HG03045 (cell line): ENCODE results near the gene LRRC3B.

Source experiments
- ATAC-seq: cut with Tn5 transposase; IDR thresholded peaks from one replicate; pipeline ENCODE4 v1.9.1; 2021; ENCODE audit warnings: mild to moderate bottlenecking, moderate library complexity; ENCODE audit not compliant: unreplicated experiment

LRRC3B gene

GRCh38 chr3:26704736-26705135 is 82.2 kb downstream of the LRRC3B start:
- ATAC-seq = no peak

GRCh38 chr3:26708501-26708900 is 85.9 kb downstream of the LRRC3B start:
- ATAC-seq = no peak

GRCh38 chr3:26712211-26713026 is 89.8 kb downstream of the LRRC3B start:
- peak; percentile 60 for ATAC-seq

GRCh38 chr3:26713091-26713490 is 90.5 kb downstream of the LRRC3B start:
- no peak for ATAC-seq

GRCh38 chr3:26714485-26714884 is 91.9 kb downstream of the LRRC3B start:
- ATAC-seq = no peak

GRCh38 chr3:26715431-26715830 is 92.9 kb downstream of the LRRC3B start:
- no peak for ATAC-seq

- ATAC-seq = no peak
These were observed 95.7 kb downstream of the LRRC3B start for GRCh38 chr3:26718315-26718714.

- ATAC-seq = no peak
These were observed 96.6 kb downstream of the LRRC3B start for GRCh38 chr3:26719134-26719533.

GRCh38 chr3:26721047-26721446 is 98.5 kb downstream of the LRRC3B start:
- no peak for ATAC-seq

- ATAC-seq = no peak
These were observed 109.3 kb downstream of the LRRC3B start for GRCh38 chr3:26731843-26732242.

- no peak for ATAC-seq
These were observed 127.7 kb downstream of the LRRC3B start for GRCh38 chr3:26750263-26750662.

- no peak for ATAC-seq
These were observed 129.9 kb downstream of the LRRC3B start for GRCh38 chr3:26752466-26752865.

- ATAC-seq = no peak
These were observed 130.5 kb downstream of the LRRC3B start for GRCh38 chr3:26753095-26753494.

GRCh38 chr3:26757978-26758377 is 135.4 kb downstream of the LRRC3B start:
- ATAC-seq = no peak
